ENCODE measurements around the gene SLC4A4. TPM values are rescaled to one million over a fixed set of nuclear protein-coding genes. Genes with fewer than 3 reads are reported as not detected.

SLC4A4 gene
- total RNA-seq (not detected), polyA plus RNA-seq (not detected)

- Mint-ChIP-seq H3K27me3 (peaks cover 4% of the 10 kb centered on the region), H3K4me1 (peaks cover 0 to 3% (median 0%) of the 10 kb centered on the region in 4 donors), H3K4me3 (no peak within 1 kb of the TSS), H3K27ac (no peak within 1 kb of the TSS), H3K9me3 (peaks cover 0 to 1% (median 0%) of the 10 kb centered on the region in 7 donors), H3K36me3 (no peaks in the 10 kb centered on the region)
- Histone ChIP-seq H3K27me3 (ENCODE audit: control insufficient read depth, insufficient read depth, low read length) (no peaks in the 10 kb centered on the region), H3K4me3 (ENCODE audit: low read depth, low read length) (no peak within 1 kb of the TSS), H3K4me1 (ENCODE audit: control insufficient read depth, insufficient read depth, low read length, poor library complexity, severe bottlenecking) (no peaks in the 10 kb centered on the region), H3K36me3 (ENCODE audit: control insufficient read depth, insufficient read depth, low read length) (no peaks in the 10 kb centered on the region), H3K27ac (ENCODE audit: insufficient read depth, low read length, poor library complexity, severe bottlenecking) (no peak within 1 kb of the TSS), H3K9me3 (ENCODE audit: control insufficient read depth in 2 of 2, low read length in 2 of 2) (no peaks in the 10 kb centered on the region)
- peak in 1 of 3 donors; percentile 17 for DNase-seq
- ATAC-seq (ENCODE audit: low read depth in 2 of 2), result no peak
These were observed at the start of gene SLC4A4 for GRCh38 chr4:71338846-71339593. TSS of gene SLC4A4 (plus strand) at chr4:71339020.

DNA sequence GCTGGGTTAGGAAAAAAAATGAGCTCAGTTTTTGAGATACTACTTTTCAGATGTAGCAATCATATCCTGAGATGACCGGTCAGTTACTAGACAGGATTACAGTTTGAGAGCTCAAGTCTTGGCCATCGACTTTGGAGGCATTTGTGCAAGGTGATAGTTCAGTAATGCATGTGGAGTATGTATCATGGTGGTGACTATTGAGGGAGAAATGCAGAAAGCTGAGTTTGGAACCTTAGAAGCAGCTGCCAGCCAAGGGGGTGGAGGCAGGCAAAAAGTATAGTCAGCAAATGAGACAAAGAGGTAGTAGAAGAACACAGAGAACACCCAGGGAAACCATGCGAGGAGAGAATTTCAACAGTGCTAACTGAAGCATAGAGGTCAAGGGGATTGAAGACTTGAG, 48.7 kb upstream of the SLC4A4 start:
- Histone ChIP-seq H3K27me3 (ENCODE audit: control insufficient read depth, insufficient read depth, low read length) (no peaks in the 10 kb centered on the region), H3K36me3 (ENCODE audit: control insufficient read depth, insufficient read depth, low read length) (no peaks in the 10 kb centered on the region), H3K9me3 (ENCODE audit: control insufficient read depth in 2 of 2, low read length in 2 of 2) (no peaks in the 10 kb centered on the region), H3K27ac (ENCODE audit: insufficient read depth, low read length, poor library complexity, severe bottlenecking) (no peak overlapping the region), H3K4me1 (ENCODE audit: control insufficient read depth, insufficient read depth, low read length, poor library complexity, severe bottlenecking) (no peaks in the 10 kb centered on the region), H3K4me3 (ENCODE audit: low read depth, low read length) (no peak overlapping the region)
- H3K4me3 Mint-ChIP-seq, result no peak overlapping the region
- H3K27me3 Mint-ChIP-seq, result peaks cover 13% of the 10 kb centered on the region
- ATAC-seq (ENCODE audit: low read depth in 2 of 2) (no peak), DNase-seq (no peak)
- H3K27ac Mint-ChIP-seq, result no peak overlapping the region
- H3K9me3 Mint-ChIP-seq, result no peaks in the 10 kb centered on the region
- H3K4me1 Mint-ChIP-seq, result no peaks in the 10 kb centered on the region
- no peaks in the 10 kb centered on the region for H3K36me3 Mint-ChIP-seq

- no peaks in the 10 kb centered on the region for H3K9me3 Mint-ChIP-seq
- no peak for DNase-seq
- no peak overlapping the region for H3K4me3 ChIP-seq (ENCODE audit: low read depth, low read length)
- H3K27me3 ChIP-seq (ENCODE audit: control insufficient read depth, insufficient read depth, low read length), result no peaks in the 10 kb centered on the region
- H3K36me3 ChIP-seq (ENCODE audit: control insufficient read depth, insufficient read depth, low read length), result no peaks in the 10 kb centered on the region
- H3K27ac Mint-ChIP-seq, result no peak overlapping the region
- no peak overlapping the region for H3K27ac ChIP-seq (ENCODE audit: insufficient read depth, low read length, poor library complexity, severe bottlenecking)
- H3K27me3 Mint-ChIP-seq, result peaks cover 13% of the 10 kb centered on the region
- ATAC-seq (ENCODE audit: low read depth in 2 of 2), result no peak
- no peaks in the 10 kb centered on the region for H3K4me1 ChIP-seq (ENCODE audit: control insufficient read depth, insufficient read depth, low read length, poor library complexity, severe bottlenecking)
- no peaks in the 10 kb centered on the region for H3K9me3 ChIP-seq (ENCODE audit: control insufficient read depth in 2 of 2, low read length in 2 of 2)
- H3K36me3 Mint-ChIP-seq, result no peaks in the 10 kb centered on the region
- H3K4me3 Mint-ChIP-seq, result no peak overlapping the region
- no peaks in the 10 kb centered on the region for H3K4me1 Mint-ChIP-seq
These were observed 48.3 kb upstream of the SLC4A4 start for GRCh38 chr4:71290476-71290875.

GRCh38 chr4:71292228-71292627, 46.6 kb upstream of the SLC4A4 start:
- no peaks in the 10 kb centered on the region for H3K4me1 ChIP-seq (ENCODE audit: control insufficient read depth, insufficient read depth, low read length, poor library complexity, severe bottlenecking)
- H3K36me3 ChIP-seq (ENCODE audit: control insufficient read depth, insufficient read depth, low read length), result no peaks in the 10 kb centered on the region
- Mint-ChIP-seq H3K27ac (no peak overlapping the region), H3K4me3 (no peak overlapping the region), H3K4me1 (no peaks in the 10 kb centered on the region), H3K9me3 (no peaks in the 10 kb centered on the region), H3K27me3 (peaks cover 10% of the 10 kb centered on the region), H3K36me3 (no peaks in the 10 kb centered on the region)
- no peak for ATAC-seq (ENCODE audit: low read depth in 2 of 2)
- no peak for DNase-seq
- H3K4me3 ChIP-seq (ENCODE audit: low read depth, low read length), result no peak overlapping the region
- H3K27ac ChIP-seq (ENCODE audit: insufficient read depth, low read length, poor library complexity, severe bottlenecking), result no peak overlapping the region
- H3K27me3 ChIP-seq (ENCODE audit: control insufficient read depth, insufficient read depth, low read length), result no peaks in the 10 kb centered on the region
- no peaks in the 10 kb centered on the region for H3K9me3 ChIP-seq (ENCODE audit: control insufficient read depth in 2 of 2, low read length in 2 of 2)

DNA sequence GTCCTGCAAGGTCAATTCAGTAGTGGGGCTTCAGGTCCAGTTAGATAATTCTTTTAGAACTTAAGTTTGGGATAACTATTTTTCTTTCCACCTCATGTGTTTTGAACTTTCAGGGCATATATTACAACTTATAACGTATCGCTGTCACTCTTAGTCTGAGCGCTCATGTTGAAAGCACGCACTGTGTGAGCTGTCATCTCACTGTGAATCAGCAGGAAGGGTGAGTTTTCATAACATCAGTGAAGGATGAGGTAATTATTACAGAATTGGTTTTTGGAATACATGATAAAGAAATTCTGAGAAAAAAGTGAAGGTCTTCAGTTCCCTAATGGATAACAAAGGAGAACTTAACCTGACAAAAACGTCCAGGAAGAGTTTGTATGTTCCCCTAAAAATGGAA, 45.1 kb upstream of the SLC4A4 start:
- no peaks in the 10 kb centered on the region for H3K36me3 ChIP-seq (ENCODE audit: control insufficient read depth, insufficient read depth, low read length)
- Mint-ChIP-seq H3K36me3 (no peaks in the 10 kb centered on the region), H3K4me1 (peaks cover 0 to 2% (median 0%) of the 10 kb centered on the region in 4 donors), H3K9me3 (no peaks in the 10 kb centered on the region), H3K27ac (no peak overlapping the region), H3K4me3 (peak overlapping the region in 1 of 4 donors; percentile 32), H3K27me3 (peaks cover 6% of the 10 kb centered on the region)
- DNase-seq, result no peak
- no peak for ATAC-seq (ENCODE audit: low read depth in 2 of 2)
- H3K9me3 ChIP-seq (ENCODE audit: control insufficient read depth in 2 of 2, low read length in 2 of 2), result no peaks in the 10 kb centered on the region
- no peaks in the 10 kb centered on the region for H3K27me3 ChIP-seq (ENCODE audit: control insufficient read depth, insufficient read depth, low read length)
- no peak overlapping the region for H3K4me3 ChIP-seq (ENCODE audit: low read depth, low read length)
- H3K4me1 ChIP-seq (ENCODE audit: control insufficient read depth, insufficient read depth, low read length, poor library complexity, severe bottlenecking), result no peaks in the 10 kb centered on the region
- H3K27ac ChIP-seq (ENCODE audit: insufficient read depth, low read length, poor library complexity, severe bottlenecking), result no peak overlapping the region

- H3K36me3 Mint-ChIP-seq, result no peaks in the 10 kb centered on the region
- H3K27me3 Mint-ChIP-seq, result peaks cover 1% of the 10 kb centered on the region
- peaks cover 0 to 2% (median 0%) of the 10 kb centered on the region in 4 donors for H3K4me1 Mint-ChIP-seq
- Histone ChIP-seq H3K27ac (ENCODE audit: insufficient read depth, low read length, poor library complexity, severe bottlenecking) (no peak overlapping the region), H3K4me3 (ENCODE audit: low read depth, low read length) (no peak overlapping the region), H3K36me3 (ENCODE audit: control insufficient read depth, insufficient read depth, low read length) (no peaks in the 10 kb centered on the region), H3K27me3 (ENCODE audit: control insufficient read depth, insufficient read depth, low read length) (no peaks in the 10 kb centered on the region), H3K4me1 (ENCODE audit: control insufficient read depth, insufficient read depth, low read length, poor library complexity, severe bottlenecking) (no peaks in the 10 kb centered on the region), H3K9me3 (ENCODE audit: control insufficient read depth in 2 of 2, low read length in 2 of 2) (no peaks in the 10 kb centered on the region)
- no peaks in the 10 kb centered on the region for H3K9me3 Mint-ChIP-seq
- H3K27ac Mint-ChIP-seq, result no peak overlapping the region
- no peak for DNase-seq
- H3K4me3 Mint-ChIP-seq, result no peak overlapping the region
- no peak for ATAC-seq (ENCODE audit: low read depth in 2 of 2)
These were observed 44.5 kb upstream of the SLC4A4 start for GRCh38 chr4:71294301-71294700.

- Mint-ChIP-seq H3K4me3 (no peak overlapping the region), H3K36me3 (no peaks in the 10 kb centered on the region), H3K27ac (no peak overlapping the region), H3K27me3 (peaks cover 4% of the 10 kb centered on the region), H3K9me3 (peaks cover 0 to 2% (median 0%) of the 10 kb centered on the region in 7 donors), H3K4me1 (peaks cover 0 to 2% (median 0%) of the 10 kb centered on the region in 4 donors)
- H3K4me1 ChIP-seq (ENCODE audit: control insufficient read depth, insufficient read depth, low read length, poor library complexity, severe bottlenecking), result no peaks in the 10 kb centered on the region
- no peaks in the 10 kb centered on the region for H3K27me3 ChIP-seq (ENCODE audit: control insufficient read depth, insufficient read depth, low read length)
- H3K9me3 ChIP-seq (ENCODE audit: control insufficient read depth in 2 of 2, low read length in 2 of 2), result no peaks in the 10 kb centered on the region
- ATAC-seq (ENCODE audit: low read depth in 2 of 2), result no peak
- DNase-seq, result no peak
- H3K4me3 ChIP-seq (ENCODE audit: low read depth, low read length), result no peak overlapping the region
- H3K36me3 ChIP-seq (ENCODE audit: control insufficient read depth, insufficient read depth, low read length), result no peaks in the 10 kb centered on the region
- no peak overlapping the region for H3K27ac ChIP-seq (ENCODE audit: insufficient read depth, low read length, poor library complexity, severe bottlenecking)
These were observed 41.9 kb upstream of the SLC4A4 start for GRCh38 chr4:71296945-71297344.

DNA sequence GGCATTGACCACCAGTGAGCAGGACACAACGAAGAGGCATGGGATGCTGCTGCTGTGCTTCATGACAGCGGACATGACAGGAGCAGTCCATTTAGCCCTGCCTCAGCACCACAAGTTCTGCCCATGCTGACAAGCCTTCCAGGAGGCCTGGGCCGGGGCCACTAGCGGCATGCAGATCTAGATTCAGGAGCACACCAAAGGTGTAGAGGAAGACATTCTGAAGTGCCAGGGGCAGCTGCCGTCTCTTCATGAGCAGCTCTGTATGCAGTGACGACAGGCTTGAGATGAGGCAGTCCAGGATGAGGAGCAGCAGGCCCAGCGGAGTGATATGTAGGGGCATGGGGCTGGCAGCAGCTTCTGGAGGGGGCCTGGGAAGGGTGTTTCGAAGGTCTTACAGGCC, 38.5 kb upstream of the SLC4A4 start:
- ATAC-seq (ENCODE audit: low read depth in 2 of 2) (no peak), DNase-seq (no peak)
- H3K4me1 ChIP-seq (ENCODE audit: control insufficient read depth, insufficient read depth, low read length, poor library complexity, severe bottlenecking), result no peaks in the 10 kb centered on the region
- H3K27me3 ChIP-seq (ENCODE audit: control insufficient read depth, insufficient read depth, low read length), result no peaks in the 10 kb centered on the region
- peaks cover 0 to 2% (median 0%) of the 10 kb centered on the region in 4 donors for H3K4me1 Mint-ChIP-seq
- H3K36me3 Mint-ChIP-seq, result no peaks in the 10 kb centered on the region
- no peak overlapping the region for H3K27ac ChIP-seq (ENCODE audit: insufficient read depth, low read length, poor library complexity, severe bottlenecking)
- no peaks in the 10 kb centered on the region for H3K36me3 ChIP-seq (ENCODE audit: control insufficient read depth, insufficient read depth, low read length)
- H3K4me3 ChIP-seq (ENCODE audit: low read depth, low read length), result no peak overlapping the region
- H3K27ac Mint-ChIP-seq, result no peak overlapping the region
- no peaks in the 10 kb centered on the region for H3K9me3 ChIP-seq (ENCODE audit: control insufficient read depth in 2 of 2, low read length in 2 of 2)
- peaks cover 0 to 2% (median 0%) of the 10 kb centered on the region in 7 donors for H3K9me3 Mint-ChIP-seq
- H3K27me3 Mint-ChIP-seq, result peaks cover 4% of the 10 kb centered on the region
- no peak overlapping the region for H3K4me3 Mint-ChIP-seq
